ENCODE results near the gene N4BP3.

DNA sequence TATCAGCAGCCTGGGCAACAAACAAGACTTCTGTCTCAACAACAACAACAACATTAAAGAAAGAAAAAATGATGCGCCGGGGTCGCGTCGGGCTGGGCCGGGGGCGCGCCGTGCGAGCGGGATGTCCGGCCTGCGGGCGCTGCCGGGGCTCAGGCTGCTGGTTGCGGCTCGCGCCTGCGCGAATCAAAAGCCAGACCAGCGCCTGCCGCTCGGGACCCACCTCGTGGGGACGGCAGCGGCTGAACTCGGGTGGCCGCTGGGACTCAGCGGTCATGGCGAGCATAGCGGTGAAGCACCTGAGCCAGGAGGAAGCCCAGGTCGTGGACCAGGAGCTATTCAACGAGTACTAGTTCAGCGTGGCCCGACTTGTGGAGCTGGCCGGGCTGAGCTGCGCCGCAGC is 52.2 kb downstream of the N4BP3 start:
- TF ChIP-seq CTCF (IDR thresholded peaks at IDR 0.05) (no peak), POLR2A (IDR thresholded peaks at IDR 0.05) (no peak), POLR2AphosphoS5 (IDR thresholded peaks at IDR 0.05) (no peak), EP300 (IDR thresholded peaks at IDR 0.05) (no peak)

Data from suprapubic skin (tissue), 4 donors.